Measurements from ENCODE around the gene CENPO.

GRCh38 chr2:24855022-24855622 lies 61.9 kb downstream of the CENPO start:
- TF ChIP-seq, protein P1, sequence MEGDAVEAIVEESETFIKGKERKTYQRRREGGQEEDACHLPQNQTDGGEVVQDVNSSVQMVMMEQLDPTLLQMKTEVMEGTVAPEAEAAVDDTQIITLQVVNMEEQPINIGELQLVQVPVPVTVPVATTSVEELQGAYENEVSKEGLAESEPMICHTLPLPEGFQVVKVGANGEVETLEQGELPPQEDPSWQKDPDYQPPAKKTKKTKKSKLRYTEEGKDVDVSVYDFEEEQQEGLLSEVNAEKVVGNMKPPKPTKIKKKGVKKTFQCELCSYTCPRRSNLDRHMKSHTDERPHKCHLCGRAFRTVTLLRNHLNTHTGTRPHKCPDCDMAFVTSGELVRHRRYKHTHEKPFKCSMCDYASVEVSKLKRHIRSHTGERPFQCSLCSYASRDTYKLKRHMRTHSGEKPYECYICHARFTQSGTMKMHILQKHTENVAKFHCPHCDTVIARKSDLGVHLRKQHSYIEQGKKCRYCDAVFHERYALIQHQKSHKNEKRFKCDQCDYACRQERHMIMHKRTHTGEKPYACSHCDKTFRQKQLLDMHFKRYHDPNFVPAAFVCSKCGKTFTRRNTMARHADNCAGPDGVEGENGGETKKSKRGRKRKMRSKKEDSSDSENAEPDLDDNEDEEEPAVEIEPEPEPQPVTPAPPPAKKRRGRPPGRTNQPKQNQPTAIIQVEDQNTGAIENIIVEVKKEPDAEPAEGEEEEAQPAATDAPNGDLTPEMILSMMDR (IDR thresholded peaks at IDR 0.05; ENCODE audit: extremely low read depth in 1 of 2, insufficient read depth in 1 of 2, low read depth in 1 of 2, low read length in 2 of 2): no peak
- TF ChIP-seq POLR2AphosphoS5 (IDR thresholded peaks at IDR 0.05; ENCODE audit: insufficient read depth, low read depth, low read length) (no peak), FOS (IDR thresholded peaks at IDR 0.05; ENCODE audit: borderline replicate concordance, insufficient read depth, low read length) (no peak), EZH2 (IDR thresholded peaks at IDR 0.05; ENCODE audit: borderline replicate concordance, low read depth, low read length, severe bottlenecking) (no peak), POLR2A (IDR thresholded peaks at IDR 0.05; ENCODE audit: low read depth, low read length) (no peak), MYC (IDR thresholded peaks at IDR 0.05; ENCODE audit: low read depth, low read length) (no peak), JUN (IDR thresholded peaks at IDR 0.05; ENCODE audit: borderline replicate concordance, insufficient read depth, insufficient read length, low read depth) (no peak), GATA2 (IDR thresholded peaks at IDR 0.05; ENCODE audit: insufficient read depth, insufficient read length, low read depth, low read length) (no peak)
- TF ChIP-seq, protein P2, sequence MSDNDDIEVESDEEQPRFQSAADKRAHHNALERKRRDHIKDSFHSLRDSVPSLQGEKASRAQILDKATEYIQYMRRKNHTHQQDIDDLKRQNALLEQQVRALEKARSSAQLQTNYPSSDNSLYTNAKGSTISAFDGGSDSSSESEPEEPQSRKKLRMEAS (IDR thresholded peaks at IDR 0.05; ENCODE audit: insufficient read depth, insufficient read length): no peak

All from endothelial cell of umbilical vein (primary cell).